Glutamatergic neuron (in vitro differentiated cells): ENCODE results near the gene CES2. TPM values are rescaled to one million over a fixed set of nuclear protein-coding genes. Genes with fewer than 3 reads are reported as not detected.

Experiments
- DNase-seq: peaks from one replicate; pipeline ENCODE4 v3.0.0; 2022
- H3K27ac Mint-ChIP-seq: one replicate; pipeline ENCODE4 v1.8.0; 2020; ENCODE audit warnings: mild to moderate bottlenecking, mixed read lengths, inconsistent platforms; ENCODE audit not compliant: unreplicated experiment
- H3K27me3 Mint-ChIP-seq: one replicate; pipeline ENCODE4 v1.8.0; 2020; ENCODE audit warnings: mild to moderate bottlenecking, moderate library complexity, mixed read lengths, inconsistent platforms; ENCODE audit not compliant: unreplicated experiment
- H3K36me3 Mint-ChIP-seq: one replicate; pipeline ENCODE4 v1.8.0; 2020; ENCODE audit warnings: mild to moderate bottlenecking, mixed read lengths, inconsistent platforms; ENCODE audit not compliant: unreplicated experiment
- H3K4me1 Mint-ChIP-seq: one replicate; pipeline ENCODE4 v1.8.0; 2020; ENCODE audit warnings: mild to moderate bottlenecking, low read depth, mixed read lengths, inconsistent platforms; ENCODE audit not compliant: unreplicated experiment
- H3K4me3 Mint-ChIP-seq: one replicate; pipeline ENCODE4 v1.8.0; 2020; ENCODE audit warnings: mild to moderate bottlenecking, mixed read lengths, inconsistent platforms; ENCODE audit not compliant: unreplicated experiment
- H3K9me3 Mint-ChIP-seq: one replicate; pipeline ENCODE4 v1.8.0; 2020; ENCODE audit warnings: mild to moderate bottlenecking, moderate library complexity, mixed read lengths, inconsistent platforms; ENCODE audit not compliant: unreplicated experiment
- CTCF ChIP-seq: fragments of 200-600 bp; sonication (generic); IDR thresholded peaks from one replicate; pipeline ENCODE4 v1.5.0; 2021; ENCODE audit not compliant: partially characterized antibody, unreplicated experiment
- total RNA-seq: library from RNA; stranded (reverse); fragmentation: NEBNext Ultra II Directional; extraction: Animal tissue kit (Norgen Biotek cat#: 25700); gene quantifications from one replicate; pipeline ENCODE4 v1.2.1, GENCODE V29; 2021; ENCODE audit not compliant: unreplicated experiment

The CES2 gene
- total RNA-seq, 1 donor from 2014 or later = 38.6 TPM

DNA sequence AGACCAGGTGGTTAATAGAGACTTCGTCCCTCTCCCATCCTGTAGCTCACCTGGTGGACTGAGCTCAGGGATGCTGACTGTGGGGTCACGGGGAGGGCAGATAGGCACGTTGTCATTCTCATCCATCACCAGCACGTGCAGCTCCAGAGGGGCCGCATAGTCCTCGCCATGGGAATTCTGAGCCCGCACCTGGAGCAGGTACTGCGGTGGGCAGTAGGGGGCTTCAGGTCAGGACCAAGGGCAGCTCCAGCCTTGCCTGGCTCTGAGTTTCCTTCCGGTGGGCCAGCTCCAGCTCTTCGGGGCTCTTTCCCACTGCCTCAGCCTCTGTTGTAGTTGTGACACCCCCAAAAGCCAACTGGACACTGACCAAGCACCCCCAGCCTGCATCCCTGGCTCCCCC, 22.2 kb upstream of the CES2 start:
- no peak for TF ChIP-seq CTCF
- H3K9me3 Mint-ChIP-seq = peaks cover 2% of the 10 kb centered on the region
- no peak overlapping the region for H3K27ac Mint-ChIP-seq
- H3K4me3 Mint-ChIP-seq = no peak overlapping the region
- H3K4me1 Mint-ChIP-seq = no peaks in the 10 kb centered on the region
- H3K36me3 Mint-ChIP-seq = peaks cover 4% of the 10 kb centered on the region
- peaks cover 2% of the 10 kb centered on the region for H3K27me3 Mint-ChIP-seq
- DNase-seq = no peak

DNA sequence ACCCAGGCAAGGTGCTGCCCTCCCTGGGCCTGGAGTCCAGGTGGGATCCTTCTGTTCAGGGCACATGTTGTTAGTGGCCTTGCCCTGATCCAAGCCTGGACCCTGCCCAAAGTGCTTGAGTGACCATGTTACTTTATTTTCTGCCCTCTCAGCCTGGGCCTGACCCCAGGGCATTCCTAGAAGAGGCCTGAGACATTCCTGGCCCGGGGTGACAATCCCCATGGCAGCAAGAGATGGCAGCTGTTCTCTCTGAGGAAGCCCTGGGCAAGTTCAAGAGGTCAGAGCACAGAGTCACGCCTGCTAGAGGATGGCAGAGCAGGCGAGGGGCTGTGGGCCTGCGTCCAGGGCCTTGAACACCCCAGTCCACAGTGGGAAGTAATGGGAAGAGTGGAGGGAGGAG, 21.6 kb upstream of the CES2 start:
- no peak for DNase-seq
- Mint-ChIP-seq H3K4me1 (no peaks in the 10 kb centered on the region), H3K27me3 (peaks cover 2% of the 10 kb centered on the region), H3K9me3 (peaks cover 2% of the 10 kb centered on the region), H3K4me3 (no peak overlapping the region), H3K27ac (no peak overlapping the region), H3K36me3 (peaks cover 4% of the 10 kb centered on the region)
- no peak for TF ChIP-seq CTCF

DNA sequence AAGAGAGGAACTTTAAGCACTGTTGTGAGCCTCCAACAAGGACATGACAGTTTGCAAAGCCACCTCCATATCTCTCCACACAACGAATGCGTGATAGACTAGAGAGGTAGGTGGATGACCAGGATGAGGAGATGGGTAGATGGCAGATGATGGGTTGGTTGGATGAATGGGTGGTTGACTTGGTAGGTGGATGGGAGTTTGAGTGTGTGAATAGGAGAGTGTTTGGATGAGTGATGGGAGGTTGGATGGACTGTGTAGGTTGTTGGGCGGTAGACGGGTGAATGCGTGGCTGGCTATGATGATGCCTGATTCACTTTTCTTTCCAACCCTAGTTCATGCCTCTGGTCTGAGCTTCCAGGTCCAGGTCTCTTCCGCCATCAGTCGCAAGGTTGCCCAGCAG, 20.8 kb upstream of the CES2 start:
- Mint-ChIP-seq H3K27me3 (peaks cover 3% of the 10 kb centered on the region), H3K36me3 (peaks cover 4% of the 10 kb centered on the region), H3K9me3 (peaks cover 6% of the 10 kb centered on the region), H3K27ac (no peak overlapping the region), H3K4me3 (no peak overlapping the region), H3K4me1 (peaks cover 4% of the 10 kb centered on the region)
- DNase-seq = no peak
- no peak for TF ChIP-seq CTCF

- Mint-ChIP-seq H3K9me3 (peaks cover 6% of the 10 kb centered on the region), H3K27me3 (peaks cover 3% of the 10 kb centered on the region), H3K4me3 (no peak overlapping the region), H3K36me3 (peaks cover 4% of the 10 kb centered on the region), H3K4me1 (peaks cover 4% of the 10 kb centered on the region), H3K27ac (no peak overlapping the region)
- TF ChIP-seq CTCF = no peak
- no peak for DNase-seq
Observed at GRCh38 chr16:66915041-66915440, 20.3 kb upstream of the CES2 start.

DNA sequence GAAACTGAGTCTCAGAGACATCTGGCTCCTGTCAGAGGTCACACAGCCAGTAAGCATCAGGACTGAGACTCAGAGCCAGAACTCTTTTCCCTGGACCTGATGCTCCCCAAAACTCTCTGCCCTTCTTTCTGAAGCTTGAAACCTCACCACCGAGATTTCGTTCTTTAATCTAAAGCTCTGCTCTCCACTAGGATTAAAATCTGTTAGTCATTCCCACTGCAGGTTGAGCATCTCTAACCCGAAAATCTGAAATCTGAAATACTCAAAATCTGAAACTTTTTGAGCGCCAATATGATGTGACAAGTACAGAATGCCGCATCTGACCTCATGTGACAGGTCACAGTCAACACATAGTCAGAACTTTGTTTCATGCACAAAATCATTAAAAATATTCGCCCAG, 18.8 kb upstream of the CES2 start:
- peaks cover 4% of the 10 kb centered on the region for H3K36me3 Mint-ChIP-seq
- H3K4me3 Mint-ChIP-seq = peak overlapping the region; percentile 32
- DNase-seq = no peak
- no peak for TF ChIP-seq CTCF
- no peak overlapping the region for H3K27ac Mint-ChIP-seq
- peaks cover 4% of the 10 kb centered on the region for H3K27me3 Mint-ChIP-seq
- H3K4me1 Mint-ChIP-seq = peaks cover 7% of the 10 kb centered on the region
- H3K9me3 Mint-ChIP-seq = peaks cover 6% of the 10 kb centered on the region
